Panc1 (cell line): ENCODE data around the gene CCNK. TPM values are rescaled to one million over a fixed set of nuclear protein-coding genes. Genes with fewer than 3 reads are reported as not detected.
A peak's percentile ranks its signal among the peaks of the same experiment; 100 is the strongest.

ENCODE experiments used
- ATAC-seq: fragments of 200-7000 bp; cut with Tn5 transposase; 2 replicates; pipeline ENCODE4 v1.9.1; 2020; ENCODE audit warnings: mild to moderate bottlenecking, moderate library complexity
- BruUV-seq: library from RNA; stranded (reverse); fragments of 400-500 nt; replicated peaks from 2 replicates; lab custom pipeline; 2021; lab: Mats Ljungman, UMichigan
- CTCF ChIA-PET: fragments of 300-600 bp; sonication (Branson Sonifier 250); formaldehyde crosslinking; loops from one replicate; lab custom pipeline; 2022; ENCODE audit warnings: antibody characterized with exemption; lab: Charles Lee
- POLR2A ChIA-PET: fragments of 300-600 bp; sonication (Branson Sonifier 250); formaldehyde crosslinking; loops from one replicate; lab custom pipeline; 2022; ENCODE audit warnings: antibody characterized with exemption; lab: Charles Lee
- DNase-seq: peaks from one replicate; pipeline ENCODE4 v3.0.0-alpha.2; 2010; ENCODE audit warnings: low read depth, low spot score
- H3K27ac ChIP-seq: 2 replicates; pipeline ENCODE4 v1.5.1; 2011; ENCODE audit warnings: mild to moderate bottlenecking, low read length, inconsistent platforms
- H3K27me3 ChIP-seq: fragments of 200-500 bp; sonication (Bioruptor generic); 2 replicates; pipeline ENCODE4 v1.6.0; 2014; ENCODE audit warnings: low read length, inconsistent platforms; ENCODE audit not compliant: control insufficient read depth, insufficient read depth
- H3K36me3 ChIP-seq: fragments of 200-500 bp; sonication (Bioruptor generic); 2 replicates; pipeline ENCODE4 v1.5.1; 2014; ENCODE audit warnings: inconsistent platforms, mild to moderate bottlenecking, low read length, moderate library complexity; ENCODE audit not compliant: control insufficient read depth, insufficient read depth
- H3K4me1 ChIP-seq: 2 replicates; pipeline ENCODE4 v1.5.1; 2011; ENCODE audit warnings: inconsistent platforms, mild to moderate bottlenecking, low read length, moderate library complexity; ENCODE audit not compliant: control insufficient read depth, insufficient read depth
- H3K4me3 ChIP-seq, 2 experiments: 2 replicates each; pipeline ENCODE4 v1.5.1; 2011 to 2012; ENCODE audit warnings: low read depth in 2 of 2, low read length in 2 of 2, mild to moderate bottlenecking in 2 of 2, inconsistent platforms in 1 of 2, moderate library complexity in 1 of 2
- H3K9me3 ChIP-seq: fragments of 200-500 bp; sonication (Bioruptor generic); 2 replicates; pipeline ENCODE4 v1.5.1; 2014; ENCODE audit warnings: low read depth, mild to moderate bottlenecking, inconsistent platforms, low read length, moderate library complexity; ENCODE audit not compliant: control insufficient read depth, insufficient read depth
- CTCF ChIP-seq: fragments of 450-650 bp; IDR thresholded peaks from 2 replicates; pipeline ENCODE4 v1.5.1; 2017; ENCODE audit warnings: mild to moderate bottlenecking
- POLR2AphosphoS5 ChIP-seq: IDR thresholded peaks from 2 replicates; pipeline ENCODE4 v1.6.1; 2012; ENCODE audit warnings: mild to moderate bottlenecking, low read depth, low read length, moderate library complexity
- REST ChIP-seq, 2 experiments: IDR thresholded peaks; 2 replicates each; pipeline ENCODE4 v1.6.1; 2011 to 2012; ENCODE audit warnings: low read depth in 2 of 2, control low read depth in 1 of 2, low read length in 1 of 2, mild to moderate bottlenecking in 1 of 2, moderate library complexity in 1 of 2; ENCODE audit not compliant: insufficient read depth in 1 of 2
- SIN3A ChIP-seq: IDR thresholded peaks from 2 replicates; pipeline ENCODE4 v1.6.1; 2012; ENCODE audit warnings: low read depth, mild to moderate bottlenecking, low read length, moderate library complexity, borderline replicate concordance; ENCODE audit not compliant: insufficient read depth
- TCF7L2 ChIP-seq: IDR thresholded peaks from 2 replicates; pipeline ENCODE4 v1.6.1; 2011; ENCODE audit warnings: mild to moderate bottlenecking, low read depth, low read length, inconsistent platforms
- in situ Hi-C: cut with HindIII; loops from 2 replicates; pipeline ENCODE4 v1.10.0; 2016; ENCODE audit warnings: low sequenced_read_pairs, low pct_unique_long_range_greater_than_20kb
- intact Hi-C: fragments of 100-400 bp; cut with micrococcal nuclease; formaldehyde crosslinking; loops from one replicate; pipeline ENCODE4 v1.10.0; 2022; ENCODE audit not compliant: unreplicated experiment
- total RNA-seq: library from RNA; stranded (reverse); gene quantifications from one replicate; pipeline ENCODE4 v1.2.1, GENCODE V29; 2021; ENCODE audit not compliant: unreplicated experiment

The CCNK gene
- total RNA-seq, 1 experiment from 2014 or later = 47.8 TPM

- ChIA-PET POLR2A (no interaction called here), CTCF (interaction anchor here (0.7 kb wide), 1 partner anchor 139 kb away, joined by 3 read pairs; no protein-coding TSS in a partner anchor)
- H3K36me3 ChIP-seq = peaks cover 5% of the 10 kb centered on the region; the same call in 1 of the 2 replicates
- no peaks in the 10 kb centered on the region for H3K27me3 ChIP-seq
- ATAC-seq (peak; percentile 2; the same call in 1 of the 2 replicates), DNase-seq (no peak)
- in situ Hi-C loops = no loop called here
- H3K4me1 ChIP-seq = peaks cover 28% of the 10 kb centered on the region
- BruUV-seq = no TSS peak
- intact Hi-C loops = no loop called here
- no peaks in the 10 kb centered on the region for H3K9me3 ChIP-seq
- peak within 1 kb of the TSS; percentile 93 to 98 for H3K4me3 ChIP-seq
- peak within 1 kb of the TSS; percentile 84 for H3K27ac ChIP-seq
- TF ChIP-seq REST (IDR thresholded peaks at IDR 0.05; ENCODE audit: insufficient read depth in 1 of 2, low read depth in 2 of 2, low read length in 1 of 2) = no peak
- no peak for TF ChIP-seq POLR2AphosphoS5
- TF ChIP-seq SIN3A = 0 out of 2 replicates have a peak, but pooled peaks have one; percentile 19
- no peak for TF ChIP-seq CTCF
- TF ChIP-seq TCF7L2 = no peak
Measured at GRCh38 chr14:99479906-99480869, 1.0 kb upstream of the CCNK start, which contains the start of gene SETD3. Gene SETD3 (minus strand): TSS chr14:99480859. CDS start chr14:99465805, 15,054 bp downstream.

- Histone ChIP-seq H3K4me3 (peak overlapping the region; percentile 93 to 98), H3K9me3 (no peaks in the 10 kb centered on the region), H3K27me3 (no peaks in the 10 kb centered on the region), H3K27ac (peak overlapping the region; percentile 84), H3K4me1 (peaks cover 26% of the 10 kb centered on the region), H3K36me3 (peaks cover 5% of the 10 kb centered on the region; the same call in 1 of the 2 replicates)
- POLR2A ChIA-PET = no interaction called here
- DNase-seq (no peak), ATAC-seq (no peak)
- CTCF ChIA-PET = no interaction called here
- intact Hi-C loops = no loop called here
- TF ChIP-seq REST (IDR thresholded peaks at IDR 0.05; ENCODE audit: insufficient read depth in 1 of 2, low read depth in 2 of 2, low read length in 1 of 2) (no peak), CTCF (no peak), SIN3A (no peak), POLR2AphosphoS5 (no peak), TCF7L2 (no peak)
- BruUV-seq = no TSS peak
- in situ Hi-C loops = no loop called here
Measured at GRCh38 chr14:99481745-99482099, 513 bp downstream of the CCNK start.
